Measurements from ENCODE around the gene NOS1AP. TPM values are rescaled to one million over a fixed set of nuclear protein-coding genes. Genes with fewer than 3 reads are reported as not detected.
A peak's percentile ranks its signal among the peaks of the same experiment; 100 is the strongest.

NOS1AP gene
- total RNA-seq, 2 donors from 2014 or later, result 11.3 to 14.4 TPM

GRCh38 chr1:162253790-162254189 is 184.3 kb downstream of the NOS1AP start:
- no peak for DNase-seq
- no peak for ATAC-seq
- intact Hi-C loops (cut with DNase I, micrococcal nuclease), result no loop called here

GRCh38 chr1:162256287-162256686 is 186.8 kb downstream of the NOS1AP start:
- ATAC-seq, result no peak
- intact Hi-C loops (cut with DNase I, micrococcal nuclease), result no loop called here

GRCh38 chr1:162258394-162258793 is 188.9 kb downstream of the NOS1AP start:
- intact Hi-C loops (cut with DNase I, micrococcal nuclease), result no loop called here
- ATAC-seq (no peak), DNase-seq (no peak)

More at GRCh38 chr1:162256287-162256686, 186.8 kb downstream of the NOS1AP start:
- DNase-seq, result no peak

GRCh38 chr1:162259894-162260455 is 190.5 kb downstream of the NOS1AP start:
- no peak for ATAC-seq
- DNase-seq, result no peak
- intact Hi-C loops (cut with DNase I, micrococcal nuclease), result no loop called here

GRCh38 chr1:162264108-162264507 is 194.6 kb downstream of the NOS1AP start:
- ATAC-seq, result no peak
- DNase-seq, result no peak
- intact Hi-C loops (cut with DNase I, micrococcal nuclease), result no loop called here

GRCh38 chr1:162265983-162266382 is 196.5 kb downstream of the NOS1AP start:
- DNase-seq, result no peak
- intact Hi-C loops (cut with DNase I, micrococcal nuclease), result no loop called here
- ATAC-seq, result no peak

GRCh38 chr1:162270016-162270770 is 200.7 kb downstream of the NOS1AP start:
- intact Hi-C loops (cut with DNase I, micrococcal nuclease), result no loop called here
- ATAC-seq (no peak), DNase-seq (no peak)

GRCh38 chr1:162271972-162272371 is 202.5 kb downstream of the NOS1AP start:
- no peak for ATAC-seq
- no peak for DNase-seq
- intact Hi-C loops (cut with DNase I, micrococcal nuclease), result no loop called here

- no peak for ATAC-seq
- DNase-seq, result no peak
- intact Hi-C loops (cut with DNase I, micrococcal nuclease), result no loop called here
Measured at GRCh38 chr1:162272419-162272818, 202.9 kb downstream of the NOS1AP start.

- DNase-seq (no peak), ATAC-seq (no peak)
- intact Hi-C loops (cut with DNase I, micrococcal nuclease), result no loop called here
Measured at GRCh38 chr1:162275622-162276175, 206.2 kb downstream of the NOS1AP start.

- ATAC-seq, result peak; percentile 75
- intact Hi-C loops (cut with DNase I, micrococcal nuclease), result no loop called here
- DNase-seq, result no peak
Measured at GRCh38 chr1:162276493-162276892, 207.0 kb downstream of the NOS1AP start.

- intact Hi-C loops (cut with DNase I, micrococcal nuclease), result no loop called here
- ATAC-seq, result no peak
- no peak for DNase-seq
Measured at GRCh38 chr1:162279136-162279498, 209.6 kb downstream of the NOS1AP start.

- no peak for DNase-seq
- no peak for ATAC-seq
- intact Hi-C loops (cut with DNase I, micrococcal nuclease), result no loop called here
Measured at GRCh38 chr1:162281426-162281825, 211.9 kb downstream of the NOS1AP start.

GRCh38 chr1:162283657-162284056 is 214.2 kb downstream of the NOS1AP start:
- DNase-seq, result peak in 1 of 2 donors; percentile 14
- ATAC-seq, result no peak
- intact Hi-C loops (cut with DNase I, micrococcal nuclease), result no loop called here

GRCh38 chr1:162284206-162284955 is 214.9 kb downstream of the NOS1AP start:
- intact Hi-C loops (cut with DNase I, micrococcal nuclease), result no loop called here
- ATAC-seq (peak; percentile 7), DNase-seq (no peak)

- ATAC-seq (peak; percentile 97), DNase-seq (peak; percentile 83 to 91)
- intact Hi-C loops (cut with DNase I, micrococcal nuclease), result no loop called here
Measured at GRCh38 chr1:162285149-162285561, 215.7 kb downstream of the NOS1AP start.

- DNase-seq (no peak), ATAC-seq (no peak)
- intact Hi-C loops (cut with DNase I, micrococcal nuclease), result no loop called here
Measured at GRCh38 chr1:162291000-162291399, 221.5 kb downstream of the NOS1AP start.

- intact Hi-C loops (cut with DNase I, micrococcal nuclease), result no loop called here
- no peak for DNase-seq
- ATAC-seq, result no peak
Measured at GRCh38 chr1:162292422-162292849, 222.9 kb downstream of the NOS1AP start.

GRCh38 chr1:162293073-162293692 is 223.7 kb downstream of the NOS1AP start:
- no peak for DNase-seq
- ATAC-seq, result no peak
- intact Hi-C loops (cut with DNase I, micrococcal nuclease), result no loop called here

Data from left colon (tissue), 2 donors.